ENCODE results near the gene PLD2.
"Not testable (repeated sequence)": the region's sequence is repeated elsewhere in the genome, so short reads cannot be mapped to it uniquely, and the experiment has no call there.

Gene PLD2

GRCh38 chr17:4807605-4808377 lies 839 bp downstream of the PLD2 start:
- H3K4me1 Mint-ChIP-seq: peaks cover 20% of the 10 kb centered on the region
- peaks cover 4% of the 10 kb centered on the region for H3K27me3 Mint-ChIP-seq
- CTCF ChIA-PET: interaction anchor here (2.1 kb wide), 1 partner anchor 18 kb away, joined by 7 read pairs; no protein-coding TSS in a partner anchor
- H3K36me3 Mint-ChIP-seq: peaks cover 8% of the 10 kb centered on the region
- peak overlapping the region; percentile 78 for H3K4me3 Mint-ChIP-seq
- H3K9me3 Mint-ChIP-seq: no peaks in the 10 kb centered on the region
- DNase-seq: no peak
- H3K27ac Mint-ChIP-seq: peak overlapping the region; percentile 58

DNA sequence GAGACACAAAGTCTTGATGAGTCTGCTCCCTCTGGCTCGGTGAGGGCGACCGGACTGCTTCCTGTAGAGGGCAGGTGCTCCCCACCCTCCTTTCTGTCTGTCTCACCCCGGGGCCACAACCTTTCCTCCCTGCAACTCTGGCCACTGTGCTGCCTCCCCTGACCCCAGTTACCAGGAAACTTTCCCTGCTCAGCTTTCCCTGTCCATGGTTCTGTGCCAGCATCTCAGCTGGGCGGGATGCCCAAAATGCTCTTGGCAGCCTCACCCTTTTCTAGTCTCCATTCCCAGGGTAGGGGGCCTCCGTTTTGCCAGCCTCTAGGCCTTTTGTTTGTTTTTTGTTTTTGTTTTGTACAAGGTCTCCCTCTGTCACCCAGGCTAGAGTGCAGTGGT lies 1.4 kb downstream of the PLD2 start:
- peak overlapping the region; percentile 78 for H3K4me3 Mint-ChIP-seq
- H3K27me3 Mint-ChIP-seq: peaks cover 4% of the 10 kb centered on the region
- peaks cover 20% of the 10 kb centered on the region for H3K4me1 Mint-ChIP-seq
- H3K27ac Mint-ChIP-seq: no peak overlapping the region
- no peaks in the 10 kb centered on the region for H3K9me3 Mint-ChIP-seq
- H3K36me3 Mint-ChIP-seq: peaks cover 8% of the 10 kb centered on the region
- DNase-seq: no peak
- CTCF ChIA-PET: interaction anchor here (2.1 kb wide), 1 partner anchor 18 kb away, joined by 7 read pairs; no protein-coding TSS in a partner anchor

DNA sequence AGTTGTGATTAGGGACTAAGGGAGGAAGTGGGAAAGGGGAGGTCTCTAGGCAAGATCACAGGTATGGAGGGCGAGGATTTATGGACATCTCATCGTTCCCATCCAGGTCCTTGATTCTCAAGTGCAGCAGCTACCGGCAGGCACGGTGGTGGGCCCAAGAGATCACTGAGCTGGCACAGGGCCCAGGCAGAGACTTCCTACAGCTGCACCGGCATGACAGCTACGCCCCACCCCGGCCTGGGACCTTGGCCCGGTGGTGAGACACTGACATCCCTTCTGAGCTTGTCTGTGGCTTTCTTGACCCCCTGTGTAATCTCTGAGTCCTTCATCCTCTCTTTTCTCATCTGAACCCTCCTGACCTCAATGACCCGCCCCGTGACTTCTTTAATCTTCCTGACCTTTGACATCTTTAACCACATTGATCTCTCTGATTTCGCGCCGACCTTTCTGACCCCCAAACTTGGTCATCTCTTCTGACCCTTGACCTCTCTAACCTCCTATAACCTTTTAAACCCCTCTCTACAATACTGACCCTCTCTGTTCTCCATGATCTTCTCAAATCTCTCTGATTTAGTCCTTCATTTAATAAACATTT lies 3.8 kb downstream of the PLD2 start:
- H3K4me1 Mint-ChIP-seq: peaks cover 20% of the 10 kb centered on the region
- H3K9me3 Mint-ChIP-seq: no peaks in the 10 kb centered on the region
- no peak for DNase-seq
- H3K27ac Mint-ChIP-seq: no peak overlapping the region
- H3K36me3 Mint-ChIP-seq: peaks cover 8% of the 10 kb centered on the region
- H3K4me3 Mint-ChIP-seq: no peak overlapping the region
- CTCF ChIA-PET: no interaction called here
- peaks cover 4% of the 10 kb centered on the region for H3K27me3 Mint-ChIP-seq

DNA sequence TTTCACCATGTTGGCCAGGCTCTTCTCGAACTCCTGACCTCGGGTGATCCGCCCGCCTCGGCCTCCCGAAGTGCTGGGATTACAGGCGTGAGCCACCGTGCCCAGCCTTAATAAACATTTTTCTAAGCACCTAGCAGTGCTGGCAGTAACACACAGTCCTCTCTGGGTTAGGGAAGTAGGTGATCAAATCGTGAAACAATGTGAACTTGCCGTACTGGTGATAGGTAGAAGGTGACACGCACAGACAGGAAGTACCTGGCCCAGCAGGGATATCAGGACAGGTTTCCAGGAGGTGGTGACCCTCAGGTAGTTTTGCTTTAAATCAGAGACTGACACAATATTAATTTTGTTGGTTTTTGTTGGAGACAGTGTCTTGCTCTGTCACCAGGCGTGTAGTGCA lies 4.5 kb downstream of the PLD2 start:
- Mint-ChIP-seq H3K27ac (no peak overlapping the region), H3K4me1 (peaks cover 14% of the 10 kb centered on the region), H3K36me3 (peaks cover 11% of the 10 kb centered on the region), H3K27me3 (peaks cover 4% of the 10 kb centered on the region), H3K9me3 (no peaks in the 10 kb centered on the region), H3K4me3 (no peak overlapping the region)
- CTCF ChIA-PET: no interaction called here
- no peak for DNase-seq

- Mint-ChIP-seq H3K4me3 (no peak overlapping the region), H3K9me3 (no peaks in the 10 kb centered on the region), H3K27me3 (peaks cover 2% of the 10 kb centered on the region), H3K27ac (no peak overlapping the region), H3K36me3 (peaks cover 11% of the 10 kb centered on the region), H3K4me1 (peaks cover 11% of the 10 kb centered on the region)
- CTCF ChIA-PET: no interaction called here
- no peak for DNase-seq
Observed at GRCh38 chr17:4812690-4813089, 5.7 kb downstream of the PLD2 start.

- CTCF ChIA-PET: no interaction called here
- Mint-ChIP-seq H3K9me3 (no peaks in the 10 kb centered on the region), H3K4me1 (no peaks in the 10 kb centered on the region), H3K4me3 (no peak overlapping the region), H3K36me3 (peaks cover 7% of the 10 kb centered on the region), H3K27me3 (no peaks in the 10 kb centered on the region), H3K27ac (no peak overlapping the region)
- no peak for DNase-seq
Observed at GRCh38 chr17:4815043-4815675, 8.2 kb downstream of the PLD2 start.

DNA sequence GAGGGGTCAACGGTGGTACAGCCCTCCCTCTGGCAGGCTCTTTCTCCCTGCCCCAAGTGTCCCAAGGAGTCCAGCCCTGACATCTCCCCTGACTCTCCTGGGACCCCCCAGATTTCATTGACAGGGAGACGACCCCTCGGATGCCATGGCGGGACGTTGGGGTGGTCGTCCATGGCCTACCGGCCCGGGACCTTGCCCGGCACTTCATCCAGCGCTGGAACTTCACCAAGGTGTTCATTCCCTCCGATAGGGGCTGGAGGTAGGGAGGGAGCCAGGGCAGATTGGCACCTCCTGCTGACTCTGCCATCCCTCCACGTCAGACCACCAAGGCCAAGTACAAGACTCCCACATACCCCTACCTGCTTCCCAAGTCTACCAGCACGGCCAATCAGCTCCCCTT lies 9.9 kb downstream of the PLD2 start:
- Mint-ChIP-seq H3K4me3 (no peak overlapping the region), H3K36me3 (peaks cover 2% of the 10 kb centered on the region), H3K27me3 (no peaks in the 10 kb centered on the region), H3K27ac (no peak overlapping the region), H3K9me3 (no peaks in the 10 kb centered on the region), H3K4me1 (no peaks in the 10 kb centered on the region)
- DNase-seq: no peak
- CTCF ChIA-PET: no interaction called here

DNA sequence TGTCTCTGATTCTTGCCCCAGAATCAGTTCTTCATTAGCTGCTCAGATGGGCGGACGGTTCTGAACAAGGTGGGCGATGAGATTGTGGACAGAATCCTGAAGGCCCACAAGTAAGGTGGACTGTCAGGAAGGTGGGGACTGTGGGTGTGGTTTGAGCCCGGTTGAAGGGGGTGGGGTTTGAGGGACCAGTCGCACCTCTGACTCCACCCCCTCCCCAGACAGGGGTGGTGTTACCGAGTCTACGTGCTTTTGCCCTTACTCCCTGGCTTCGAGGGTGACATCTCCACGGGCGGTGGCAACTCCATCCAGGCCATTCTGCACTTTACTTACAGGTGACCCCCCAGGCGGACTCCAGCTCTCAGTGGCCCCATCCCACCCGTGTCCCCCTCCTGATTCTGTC lies 11.3 kb downstream of the PLD2 start:
- no peaks in the 10 kb centered on the region for H3K4me1 Mint-ChIP-seq
- CTCF ChIA-PET: no interaction called here
- no peak overlapping the region for H3K27ac Mint-ChIP-seq
- H3K4me3 Mint-ChIP-seq: no peak overlapping the region
- no peak for DNase-seq
- H3K9me3 Mint-ChIP-seq: no peaks in the 10 kb centered on the region
- H3K27me3 Mint-ChIP-seq: no peaks in the 10 kb centered on the region
- peaks cover 2% of the 10 kb centered on the region for H3K36me3 Mint-ChIP-seq

DNA sequence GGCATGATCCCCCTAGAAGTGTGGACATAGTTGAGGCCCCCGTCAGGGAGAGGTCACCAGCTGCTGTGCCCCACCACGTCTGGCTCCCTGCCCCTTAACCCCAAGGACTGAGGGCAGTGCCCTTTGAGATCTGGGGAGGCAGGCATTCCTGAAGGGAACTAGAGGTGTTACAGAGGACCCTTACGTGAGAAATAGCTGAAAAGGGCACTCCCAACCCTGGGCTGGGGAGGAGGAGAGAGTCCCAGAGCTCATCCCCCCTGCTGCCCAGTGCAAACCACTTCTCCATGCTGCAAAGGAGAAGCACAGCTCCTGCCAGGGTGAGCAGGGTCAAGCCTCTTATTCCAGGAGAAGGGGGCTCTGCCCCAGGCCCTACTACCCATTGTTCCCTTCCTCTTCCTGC lies 15.9 kb downstream of the PLD2 start:
- CTCF ChIA-PET: no interaction called here
- no peak overlapping the region for H3K27ac Mint-ChIP-seq
- H3K4me3 Mint-ChIP-seq: no peak overlapping the region
- no peaks in the 10 kb centered on the region for H3K36me3 Mint-ChIP-seq
- peaks cover 8% of the 10 kb centered on the region for H3K27me3 Mint-ChIP-seq
- DNase-seq: no peak
- H3K4me1 Mint-ChIP-seq: no peaks in the 10 kb centered on the region
- no peaks in the 10 kb centered on the region for H3K9me3 Mint-ChIP-seq

DNA sequence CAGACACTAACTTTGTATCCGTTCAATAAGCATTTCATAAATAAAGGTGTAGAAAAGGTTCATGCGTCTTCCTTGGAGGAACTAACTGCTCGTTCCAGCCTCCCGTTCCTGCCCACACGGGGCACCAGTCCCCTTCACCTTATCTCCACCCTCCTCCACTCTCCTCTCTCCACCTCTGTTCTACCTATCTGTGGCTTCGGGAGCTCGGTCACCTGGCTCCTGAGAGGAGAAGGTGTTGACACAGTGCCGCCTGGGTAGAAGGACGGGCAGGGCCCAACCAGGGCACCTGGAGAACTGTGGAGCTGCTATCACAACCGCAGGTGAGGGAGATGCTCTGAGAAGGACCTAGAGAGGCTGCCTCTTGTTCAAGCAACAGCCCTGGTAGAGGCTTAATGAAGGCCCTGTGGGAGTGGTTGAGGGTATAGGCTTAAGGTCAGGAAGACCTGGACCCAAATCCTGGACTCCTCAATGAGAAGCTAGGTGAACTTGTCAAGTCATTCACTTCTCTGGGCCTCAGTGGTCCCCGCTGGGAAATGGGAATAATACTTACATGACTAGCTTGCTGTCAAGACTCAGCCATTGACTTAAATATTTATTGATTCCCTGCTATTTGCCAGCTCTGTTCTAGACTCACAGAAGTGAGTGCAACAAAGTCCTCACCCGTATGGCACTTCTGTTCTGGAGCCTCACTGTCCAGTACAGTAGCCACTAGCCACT lies 16.6 kb downstream of the PLD2 start:
- CTCF ChIA-PET: no interaction called here

GRCh38 chr17:4827399-4827798 lies 20.4 kb downstream of the PLD2 start:
- Mint-ChIP-seq H3K36me3 (no peaks in the 10 kb centered on the region), H3K27me3 (peaks cover 16% of the 10 kb centered on the region), H3K27ac (no peak overlapping the region), H3K4me3 (no peak overlapping the region), H3K9me3 (no peaks in the 10 kb centered on the region), H3K4me1 (no peaks in the 10 kb centered on the region)
- no peak for DNase-seq
- CTCF ChIA-PET: no interaction called here

More for the DNA sequence above, 16.6 kb downstream of the PLD2 start:
- no peaks in the 10 kb centered on the region for H3K9me3 Mint-ChIP-seq
- no peak overlapping the region for H3K27ac Mint-ChIP-seq
- no peaks in the 10 kb centered on the region for H3K4me1 Mint-ChIP-seq
- no peaks in the 10 kb centered on the region for H3K36me3 Mint-ChIP-seq
- H3K27me3 Mint-ChIP-seq: peaks cover 8% of the 10 kb centered on the region
- H3K4me3 Mint-ChIP-seq: no peak overlapping the region
- no peak for DNase-seq

DNA sequence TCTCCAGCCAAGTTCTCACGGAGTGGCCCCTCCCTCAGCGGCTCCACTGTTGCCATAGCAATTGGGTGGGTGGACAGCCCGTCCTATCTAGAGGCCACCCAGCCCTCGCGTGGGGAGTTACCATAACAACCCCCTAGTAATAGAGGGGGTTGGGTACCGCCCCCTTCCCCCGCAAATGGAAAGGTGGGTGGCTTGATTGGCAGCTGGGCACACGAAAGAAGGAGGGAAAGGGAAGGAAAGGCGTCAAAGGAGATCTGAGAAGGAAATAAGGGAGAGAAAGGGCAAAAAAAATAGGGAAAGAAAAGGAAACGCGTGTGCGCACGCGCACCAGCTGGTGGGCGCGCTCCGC lies 25.9 kb downstream of the PLD2 start:
- H3K9me3 Mint-ChIP-seq, CTCF ChIA-PET, DNase-seq, H3K27me3 Mint-ChIP-seq, H3K36me3 Mint-ChIP-seq: not testable (repeated sequence)
- H3K4me1 Mint-ChIP-seq: peaks cover 32% of the 10 kb centered on the region
- H3K27ac Mint-ChIP-seq: peak overlapping the region; percentile 85
- peak overlapping the region; percentile 81 for H3K4me3 Mint-ChIP-seq

- Mint-ChIP-seq H3K36me3 (peaks cover 14% of the 10 kb centered on the region), H3K9me3 (no peaks in the 10 kb centered on the region)
- CTCF ChIA-PET: no interaction called here
Observed at GRCh38 chr17:4833178-4833940, 26.4 kb downstream of the PLD2 start, which contains the start of gene MINK1. Gene MINK1, plus strand, starts transcription at chr17:4833340. Its CDS starts 244 bp downstream, at chr17:4833584.

More at GRCh38 chr17:4833178-4833940, 26.4 kb downstream of the PLD2 start, which contains the start of gene MINK1:
- H3K4me3 Mint-ChIP-seq: peak within 1 kb of the TSS; percentile 86
- H3K27me3 Mint-ChIP-seq: peaks cover 8% of the 10 kb centered on the region
- peak; percentile 91 for DNase-seq
- H3K4me1 Mint-ChIP-seq: peaks cover 34% of the 10 kb centered on the region
- H3K27ac Mint-ChIP-seq: peak within 1 kb of the TSS; percentile 87
